Testis (tissue), 2 donors: ENCODE data around the gene ZNF784.

ENCODE experiments used
- POLR2A ChIP-seq: fragments of 450-650 bp; IDR thresholded peaks from one replicate; pipeline ENCODE4 v1.6.1; 2017; ENCODE audit warnings: antibody characterized with exemption, mild to moderate bottlenecking, moderate library complexity
- TF ChIP-seq, protein P1 (sequence below), 3 experiments: fragments of 450-650 bp in 2 of 3; fragments of 200-600 bp in 1 of 3; sonication (generic) in 1 of 3; IDR thresholded peaks; one replicate each; pipeline ENCODE4 v1.5.1; 2016 to 2019; ENCODE audit warnings: antibody characterized with exemption in 3 of 3, mild to moderate bottlenecking in 2 of 3, moderate library complexity in 1 of 3

DNA sequence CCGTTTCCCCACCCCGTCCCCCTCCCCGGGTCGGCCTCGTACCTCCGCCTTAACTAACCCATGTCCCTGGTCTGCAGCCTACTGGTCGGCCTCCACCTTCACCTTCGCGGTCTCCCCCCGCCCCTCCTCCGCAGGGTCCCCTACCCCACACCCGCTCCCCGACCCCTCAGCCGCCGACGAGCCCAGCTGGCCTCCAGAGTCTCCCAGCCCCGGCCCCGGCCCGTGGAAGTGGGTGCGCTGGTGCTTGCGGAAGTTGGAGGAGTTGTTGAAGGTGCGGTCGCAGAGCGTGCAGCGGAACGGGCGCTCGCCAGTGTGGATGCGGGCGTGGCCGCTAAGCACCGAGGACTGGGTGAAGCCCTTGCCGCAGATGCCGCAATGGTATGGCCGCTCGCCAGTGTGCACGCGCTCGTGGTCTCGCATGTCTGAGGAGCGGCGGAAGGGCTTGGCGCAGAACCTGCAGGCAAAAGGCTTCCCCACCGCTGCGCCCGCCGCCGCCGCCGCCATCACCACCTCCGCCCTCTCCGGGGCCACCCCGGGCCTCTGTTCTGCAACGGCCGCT lies 2.6 kb downstream of the ZNF784 start:
- TF ChIP-seq, protein P1, sequence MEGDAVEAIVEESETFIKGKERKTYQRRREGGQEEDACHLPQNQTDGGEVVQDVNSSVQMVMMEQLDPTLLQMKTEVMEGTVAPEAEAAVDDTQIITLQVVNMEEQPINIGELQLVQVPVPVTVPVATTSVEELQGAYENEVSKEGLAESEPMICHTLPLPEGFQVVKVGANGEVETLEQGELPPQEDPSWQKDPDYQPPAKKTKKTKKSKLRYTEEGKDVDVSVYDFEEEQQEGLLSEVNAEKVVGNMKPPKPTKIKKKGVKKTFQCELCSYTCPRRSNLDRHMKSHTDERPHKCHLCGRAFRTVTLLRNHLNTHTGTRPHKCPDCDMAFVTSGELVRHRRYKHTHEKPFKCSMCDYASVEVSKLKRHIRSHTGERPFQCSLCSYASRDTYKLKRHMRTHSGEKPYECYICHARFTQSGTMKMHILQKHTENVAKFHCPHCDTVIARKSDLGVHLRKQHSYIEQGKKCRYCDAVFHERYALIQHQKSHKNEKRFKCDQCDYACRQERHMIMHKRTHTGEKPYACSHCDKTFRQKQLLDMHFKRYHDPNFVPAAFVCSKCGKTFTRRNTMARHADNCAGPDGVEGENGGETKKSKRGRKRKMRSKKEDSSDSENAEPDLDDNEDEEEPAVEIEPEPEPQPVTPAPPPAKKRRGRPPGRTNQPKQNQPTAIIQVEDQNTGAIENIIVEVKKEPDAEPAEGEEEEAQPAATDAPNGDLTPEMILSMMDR (IDR thresholded peaks at IDR 0.05) = no peak
- TF ChIP-seq POLR2A = no peak
